Measurements from ENCODE around the gene APBB1. TPM values are rescaled to one million over a fixed set of nuclear protein-coding genes. Genes with fewer than 3 reads are reported as not detected.

APBB1 gene
- total and polyA plus RNA-seq, 2 donors (not counting 1 experiment from before 2014, with no cell fraction given), result 23.4 to 32.5 TPM

GRCh38 chr11:6437993-6438392 is 19.1 kb upstream of the APBB1 start:
- ChIA-PET CTCF (interaction anchor here (0.7 to 14.4 kb wide), 4 partner anchors 11 to 59 kb away, joined by 3 to 536 read pairs (median 3); no protein-coding TSS in a partner anchor), POLR2A (no interaction called here)
- no peak for TF ChIP-seq EZH2 (IDR thresholded peaks at IDR 0.05; ENCODE audit: borderline replicate concordance, insufficient read depth, low read depth, low read length, poor library complexity, severe bottlenecking)
- TF ChIP-seq, protein P1, sequence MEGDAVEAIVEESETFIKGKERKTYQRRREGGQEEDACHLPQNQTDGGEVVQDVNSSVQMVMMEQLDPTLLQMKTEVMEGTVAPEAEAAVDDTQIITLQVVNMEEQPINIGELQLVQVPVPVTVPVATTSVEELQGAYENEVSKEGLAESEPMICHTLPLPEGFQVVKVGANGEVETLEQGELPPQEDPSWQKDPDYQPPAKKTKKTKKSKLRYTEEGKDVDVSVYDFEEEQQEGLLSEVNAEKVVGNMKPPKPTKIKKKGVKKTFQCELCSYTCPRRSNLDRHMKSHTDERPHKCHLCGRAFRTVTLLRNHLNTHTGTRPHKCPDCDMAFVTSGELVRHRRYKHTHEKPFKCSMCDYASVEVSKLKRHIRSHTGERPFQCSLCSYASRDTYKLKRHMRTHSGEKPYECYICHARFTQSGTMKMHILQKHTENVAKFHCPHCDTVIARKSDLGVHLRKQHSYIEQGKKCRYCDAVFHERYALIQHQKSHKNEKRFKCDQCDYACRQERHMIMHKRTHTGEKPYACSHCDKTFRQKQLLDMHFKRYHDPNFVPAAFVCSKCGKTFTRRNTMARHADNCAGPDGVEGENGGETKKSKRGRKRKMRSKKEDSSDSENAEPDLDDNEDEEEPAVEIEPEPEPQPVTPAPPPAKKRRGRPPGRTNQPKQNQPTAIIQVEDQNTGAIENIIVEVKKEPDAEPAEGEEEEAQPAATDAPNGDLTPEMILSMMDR (IDR thresholded peaks at IDR 0.05), result no peak
- no peak overlapping the region for H3K4me3 Mint-ChIP-seq
- no peaks in the 10 kb centered on the region for H3K27me3 Mint-ChIP-seq
- Histone ChIP-seq H3K9me3 (ENCODE audit: control extremely low read depth in 1 of 3, control insufficient read depth in 2 of 3, insufficient read depth in 1 of 3, low read length in 2 of 3) (no peaks in the 10 kb centered on the region), H3K4me3 (ENCODE audit: control extremely low read depth in 1 of 5, extremely low read depth in 1 of 5, insufficient read depth in 1 of 5, low read depth in 2 of 5, low read length in 4 of 5) (no peak overlapping the region), H2AFZ (ENCODE audit: insufficient read depth, low read depth, low read length, poor library complexity, severe bottlenecking) (no peak overlapping the region), H3K27me3 (replicated peaks in 1 of 4; ENCODE audit: control extremely low read depth in 1 of 4, control insufficient read depth in 3 of 4, insufficient read depth in 4 of 4, low read length in 3 of 4) (no peaks in the 10 kb centered on the region), H3K36me3 (replicated peaks in 1 of 2; ENCODE audit: control extremely low read depth in 1 of 2, control insufficient read depth in 1 of 2, extremely low read depth in 1 of 2, insufficient read depth in 2 of 2, low read length in 1 of 2) (no peaks in the 10 kb centered on the region), H3K9ac (ENCODE audit: low read length) (no peak overlapping the region), H3K4me2 (replicated peaks; ENCODE audit: low read depth, low read length, poor library complexity, severe bottlenecking) (no peak overlapping the region), H3K27ac (ENCODE audit: low read length in 2 of 2) (no peak overlapping the region), H4K20me1 (ENCODE audit: control insufficient read depth, insufficient read depth, low read length, poor library complexity, severe bottlenecking) (no peaks in the 10 kb centered on the region), H3K79me2 (ENCODE audit: control insufficient read depth, insufficient read depth, low read length) (no peaks in the 10 kb centered on the region), H3K4me1 (ENCODE audit: control insufficient read depth in 2 of 2, insufficient read depth in 2 of 2, low read length in 2 of 2) (peaks cover 16 to 23% of the 10 kb centered on the region in 2 donors)
- H3K9me3 Mint-ChIP-seq (ENCODE audit: insufficient read depth), result no peaks in the 10 kb centered on the region
- peaks cover 12% of the 10 kb centered on the region for H3K4me1 Mint-ChIP-seq
- peak; percentile 38 for DNase-seq
- H3K27ac Mint-ChIP-seq, result no peak overlapping the region
- intact Hi-C loops (cut with micrococcal nuclease), result no loop called here
- 0% methylated on average over 2 of the region's 3 CpGs for WGBS (ENCODE audit: insufficient coverage)
- ATAC-seq (ENCODE audit: low read depth), result no peak

- CTCF ChIA-PET, result interaction anchor here (0.6 to 14.4 kb wide), 4 partner anchors 11 to 58 kb away, joined by 3 to 536 read pairs (median 3); no protein-coding TSS in a partner anchor
- intact Hi-C loops (cut with micrococcal nuclease), result no loop called here
- Mint-ChIP-seq H3K4me1 (peaks cover 12% of the 10 kb centered on the region), H3K4me3 (no peak overlapping the region), H3K9me3 (ENCODE audit: insufficient read depth) (no peaks in the 10 kb centered on the region), H3K27ac (no peak overlapping the region), H3K27me3 (no peaks in the 10 kb centered on the region)
- POLR2A ChIA-PET, result no interaction called here
- no peak overlapping the region for H3K4me2 ChIP-seq (replicated peaks; ENCODE audit: low read depth, low read length, poor library complexity, severe bottlenecking)
- ATAC-seq (ENCODE audit: low read depth) (no peak), DNase-seq (no peak)
- H4K20me1 ChIP-seq (ENCODE audit: control insufficient read depth, insufficient read depth, low read length, poor library complexity, severe bottlenecking), result no peaks in the 10 kb centered on the region
- H2AFZ ChIP-seq (ENCODE audit: insufficient read depth, low read depth, low read length, poor library complexity, severe bottlenecking), result no peak overlapping the region
- H3K27ac ChIP-seq (ENCODE audit: low read length in 2 of 2), result no peak overlapping the region
- TF ChIP-seq, protein P1 (IDR thresholded peaks at IDR 0.05), result no peak
- no peak for TF ChIP-seq EZH2 (IDR thresholded peaks at IDR 0.05; ENCODE audit: borderline replicate concordance, insufficient read depth, low read depth, low read length, poor library complexity, severe bottlenecking)
- no peaks in the 10 kb centered on the region for H3K9me3 ChIP-seq (ENCODE audit: control extremely low read depth in 1 of 3, control insufficient read depth in 2 of 3, insufficient read depth in 1 of 3, low read length in 2 of 3)
- H3K9ac ChIP-seq (ENCODE audit: low read length), result no peak overlapping the region
- no peaks in the 10 kb centered on the region for H3K27me3 ChIP-seq (replicated peaks in 1 of 4; ENCODE audit: control extremely low read depth in 1 of 4, control insufficient read depth in 3 of 4, insufficient read depth in 4 of 4, low read length in 3 of 4)
- H3K4me1 ChIP-seq (ENCODE audit: control insufficient read depth in 2 of 2, insufficient read depth in 2 of 2, low read length in 2 of 2), result peaks cover 16 to 23% of the 10 kb centered on the region in 2 donors
- H3K36me3 ChIP-seq (replicated peaks in 1 of 2; ENCODE audit: control extremely low read depth in 1 of 2, control insufficient read depth in 1 of 2, extremely low read depth in 1 of 2, insufficient read depth in 2 of 2, low read length in 1 of 2), result no peaks in the 10 kb centered on the region
- WGBS (ENCODE audit: insufficient coverage), result 97% methylated on average over 12 of the region's 12 CpGs
- no peaks in the 10 kb centered on the region for H3K79me2 ChIP-seq (ENCODE audit: control insufficient read depth, insufficient read depth, low read length)
- H3K4me3 ChIP-seq (ENCODE audit: control extremely low read depth in 1 of 5, extremely low read depth in 1 of 5, insufficient read depth in 1 of 5, low read depth in 2 of 5, low read length in 4 of 5), result no peak overlapping the region
Observed at GRCh38 chr11:6437423-6437822, 18.5 kb upstream of the APBB1 start.
